MM.1S (cell line): Measurements from ENCODE around the gene ZFHX3.

ENCODE experiments used
- DNase-seq: peaks from one replicate; pipeline ENCODE4 v3.0.0-alpha.2; 2015
- H2AFZ ChIP-seq: fragments of 300-600 bp; sonication (generic); 2 replicates; pipeline ENCODE4 v1.6.0; 2016; ENCODE audit warnings: antibody characterized with exemption, low read length
- H3F3A ChIP-seq: fragments of 300-600 bp; sonication (generic); 2 replicates; pipeline ENCODE4 v1.6.1; 2016; ENCODE audit warnings: mild to moderate bottlenecking, antibody characterized with exemption, low read length, moderate library complexity, mixed read lengths; ENCODE audit not compliant: insufficient read depth
- H3K27ac ChIP-seq: fragments of 300-600 bp; sonication (generic); 2 replicates; pipeline ENCODE4 v1.5.1; 2016; ENCODE audit warnings: mild to moderate bottlenecking, low read length
- H3K27me3 ChIP-seq: fragments of 300-600 bp; sonication (generic); replicated peaks from 2 replicates; pipeline ENCODE4 v1.6.0; 2016; ENCODE audit warnings: low read length; ENCODE audit not compliant: insufficient read depth
- H3K36me3 ChIP-seq: fragments of 300-600 bp; sonication (generic); replicated peaks from 2 replicates; pipeline ENCODE4 v1.6.1; 2016; ENCODE audit warnings: mild to moderate bottlenecking, low read length, mixed read lengths; ENCODE audit not compliant: insufficient read depth
- H3K4me1 ChIP-seq: fragments of 300-600 bp; sonication (generic); 2 replicates; pipeline ENCODE4 v1.6.1; 2016; ENCODE audit warnings: low read length, mixed read lengths
- H3K4me2 ChIP-seq: fragments of 300-600 bp; sonication (generic); 2 replicates; pipeline ENCODE4 v1.6.0; 2016; ENCODE audit warnings: low read depth, low read length
- H3K4me3 ChIP-seq: fragments of 300-600 bp; sonication (generic); 2 replicates; pipeline ENCODE4 v1.5.1; 2016; ENCODE audit warnings: low read length, mixed read lengths
- H3K79me2 ChIP-seq: fragments of 300-600 bp; sonication (generic); 2 replicates; pipeline ENCODE4 v1.6.1; 2016; ENCODE audit warnings: mixed run types, low read length, mixed read lengths
- H3K9ac ChIP-seq: fragments of 300-600 bp; sonication (generic); 2 replicates; pipeline ENCODE4 v1.6.1; 2016; ENCODE audit warnings: low read length, mixed read lengths
- H3K9me2 ChIP-seq: fragments of 300-600 bp; sonication (generic); replicated peaks from 2 replicates; pipeline ENCODE4 v1.6.1; 2016; ENCODE audit warnings: mild to moderate bottlenecking, low read length, mixed read lengths; ENCODE audit not compliant: insufficient read depth
- H3K9me3 ChIP-seq: fragments of 300-600 bp; sonication (generic); replicated peaks from 2 replicates; pipeline ENCODE4 v1.6.1; 2016; ENCODE audit warnings: mild to moderate bottlenecking, low read length, mixed read lengths; ENCODE audit not compliant: insufficient read depth
- H4K20me1 ChIP-seq: fragments of 300-600 bp; sonication (generic); 2 replicates; pipeline ENCODE4 v1.6.1; 2016; ENCODE audit warnings: mild to moderate bottlenecking, low read length, moderate library complexity, mixed read lengths; ENCODE audit not compliant: insufficient read depth
- EZH2 ChIP-seq: fragments of 300-600 bp; sonication (generic); optimal IDR thresholded peaks from 2 replicates; pipeline ENCODE3; 2017; ENCODE audit warnings: low read depth, mild to moderate bottlenecking, antibody characterized with exemption, low read length, mixed read lengths
- EZH2phosphoT487 ChIP-seq: fragments of 300-600 bp; sonication (generic); IDR thresholded peaks from 2 replicates; pipeline ENCODE4 v1.6.1; 2018; ENCODE audit warnings: antibody characterized with exemption, low read length
- TF ChIP-seq, protein P1 (sequence below): fragments of 300-600 bp; sonication (generic); IDR thresholded peaks from 2 replicates; pipeline ENCODE4 v1.5.1; 2016; ENCODE audit warnings: antibody characterized with exemption, low read length, mixed read lengths

Gene ZFHX3

GRCh38 chr16:72957303-72958277 lies 90.3 kb downstream of the ZFHX3 start:
- H3K4me2 ChIP-seq: no peak overlapping the region
- H3K4me1 ChIP-seq: no peaks in the 10 kb centered on the region
- H2AFZ ChIP-seq: no peak overlapping the region
- no peaks in the 10 kb centered on the region for H3K36me3 ChIP-seq
- TF ChIP-seq EZH2phosphoT487 (no peak), EZH2 (no peak)
- TF ChIP-seq, protein P1, sequence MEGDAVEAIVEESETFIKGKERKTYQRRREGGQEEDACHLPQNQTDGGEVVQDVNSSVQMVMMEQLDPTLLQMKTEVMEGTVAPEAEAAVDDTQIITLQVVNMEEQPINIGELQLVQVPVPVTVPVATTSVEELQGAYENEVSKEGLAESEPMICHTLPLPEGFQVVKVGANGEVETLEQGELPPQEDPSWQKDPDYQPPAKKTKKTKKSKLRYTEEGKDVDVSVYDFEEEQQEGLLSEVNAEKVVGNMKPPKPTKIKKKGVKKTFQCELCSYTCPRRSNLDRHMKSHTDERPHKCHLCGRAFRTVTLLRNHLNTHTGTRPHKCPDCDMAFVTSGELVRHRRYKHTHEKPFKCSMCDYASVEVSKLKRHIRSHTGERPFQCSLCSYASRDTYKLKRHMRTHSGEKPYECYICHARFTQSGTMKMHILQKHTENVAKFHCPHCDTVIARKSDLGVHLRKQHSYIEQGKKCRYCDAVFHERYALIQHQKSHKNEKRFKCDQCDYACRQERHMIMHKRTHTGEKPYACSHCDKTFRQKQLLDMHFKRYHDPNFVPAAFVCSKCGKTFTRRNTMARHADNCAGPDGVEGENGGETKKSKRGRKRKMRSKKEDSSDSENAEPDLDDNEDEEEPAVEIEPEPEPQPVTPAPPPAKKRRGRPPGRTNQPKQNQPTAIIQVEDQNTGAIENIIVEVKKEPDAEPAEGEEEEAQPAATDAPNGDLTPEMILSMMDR: no peak
- H3K9me3 ChIP-seq: no peaks in the 10 kb centered on the region
- H3F3A ChIP-seq: no peaks in the 10 kb centered on the region
- H3K27me3 ChIP-seq: no peaks in the 10 kb centered on the region
- no peak overlapping the region for H3K9ac ChIP-seq
- no peaks in the 10 kb centered on the region for H4K20me1 ChIP-seq
- no peaks in the 10 kb centered on the region for H3K9me2 ChIP-seq
- no peaks in the 10 kb centered on the region for H3K79me2 ChIP-seq
- no peak overlapping the region for H3K4me3 ChIP-seq
- no peak for DNase-seq
- no peak overlapping the region for H3K27ac ChIP-seq

- Histone ChIP-seq H3K4me1 (no peaks in the 10 kb centered on the region), H4K20me1 (no peaks in the 10 kb centered on the region), H3K9me3 (no peaks in the 10 kb centered on the region), H3K27ac (no peak overlapping the region), H3K79me2 (no peaks in the 10 kb centered on the region), H3K36me3 (no peaks in the 10 kb centered on the region), H3K4me3 (no peak overlapping the region), H3F3A (no peaks in the 10 kb centered on the region), H3K4me2 (no peak overlapping the region), H3K27me3 (no peaks in the 10 kb centered on the region), H3K9me2 (no peaks in the 10 kb centered on the region), H2AFZ (no peak overlapping the region), H3K9ac (no peak overlapping the region)
- no peak for DNase-seq
- no peak for TF ChIP-seq EZH2phosphoT487
- no peak for TF ChIP-seq EZH2
- TF ChIP-seq, protein P1: no peak
These were observed 91.5 kb downstream of the ZFHX3 start for GRCh38 chr16:72956124-72957064.

GRCh38 chr16:72952811-72953271 lies 95.1 kb downstream of the ZFHX3 start:
- Histone ChIP-seq H3K27ac (no peak overlapping the region), H3K9ac (no peak overlapping the region), H3K9me2 (no peaks in the 10 kb centered on the region), H4K20me1 (no peaks in the 10 kb centered on the region), H3K79me2 (no peaks in the 10 kb centered on the region), H3K27me3 (no peaks in the 10 kb centered on the region), H3K4me2 (no peak overlapping the region), H3K9me3 (no peaks in the 10 kb centered on the region), H3K4me3 (no peak overlapping the region), H3F3A (no peaks in the 10 kb centered on the region), H3K36me3 (no peaks in the 10 kb centered on the region), H2AFZ (no peak overlapping the region), H3K4me1 (no peaks in the 10 kb centered on the region)
- TF ChIP-seq, protein P1: no peak
- no peak for TF ChIP-seq EZH2
- TF ChIP-seq EZH2phosphoT487: no peak
- no peak for DNase-seq
